CD4-positive, alpha-beta T cell treated with Interleukin-15 for 1 hour (primary cell): ENCODE data around the gene CFAP299.

Experiments used
- DNase-seq: peaks from one replicate; pipeline ENCODE4 v3.0.0-alpha.2; 2020

CFAP299 gene

GRCh38 chr4:80452768-80453167 is 117.2 kb downstream of the CFAP299 start:
- DNase-seq: no peak

GRCh38 chr4:80454040-80454439 is 118.5 kb downstream of the CFAP299 start:
- DNase-seq: no peak

DNA sequence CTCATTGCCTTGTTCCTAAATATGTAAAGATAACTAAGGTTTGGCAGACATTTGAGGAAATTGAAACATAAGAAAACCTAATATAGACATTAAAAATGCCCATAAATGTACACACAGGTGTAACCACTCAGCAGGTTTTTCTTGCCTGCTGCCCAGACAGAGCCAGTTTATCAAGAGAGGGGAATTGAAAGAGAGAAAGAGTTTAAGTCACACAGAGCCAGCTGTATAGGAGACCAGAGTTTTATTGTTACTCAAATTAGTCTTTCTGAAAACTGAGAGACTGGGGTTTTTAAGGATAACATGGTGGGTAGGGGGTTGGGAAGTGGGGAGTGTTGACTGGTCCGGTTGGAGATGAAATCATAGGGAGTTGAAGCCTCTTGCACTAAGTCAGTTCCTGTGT is 119.0 kb downstream of the CFAP299 start:
- no peak for DNase-seq

- DNase-seq: no peak
Observed at GRCh38 chr4:80459918-80460473, 124.5 kb downstream of the CFAP299 start.

DNA sequence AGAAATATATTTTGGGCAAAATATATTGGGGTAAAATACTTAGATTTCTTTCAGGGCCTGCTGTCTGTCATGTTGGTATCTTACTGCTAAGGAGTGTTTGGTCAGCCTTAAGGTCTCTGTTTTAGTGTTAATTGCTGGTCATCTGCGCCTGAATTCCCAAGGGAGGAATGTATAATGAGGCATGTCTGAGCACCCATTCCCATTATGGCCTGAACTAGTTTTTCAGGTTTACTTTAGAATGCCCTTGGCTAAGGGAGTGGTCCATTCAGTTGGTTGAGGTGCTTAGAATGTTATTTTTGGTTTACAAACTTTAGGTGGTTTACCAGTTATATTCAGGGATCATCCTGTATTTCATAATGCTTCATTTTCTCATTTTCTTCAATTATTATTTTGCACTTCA is 125.9 kb downstream of the CFAP299 start:
- DNase-seq: no peak

DNA sequence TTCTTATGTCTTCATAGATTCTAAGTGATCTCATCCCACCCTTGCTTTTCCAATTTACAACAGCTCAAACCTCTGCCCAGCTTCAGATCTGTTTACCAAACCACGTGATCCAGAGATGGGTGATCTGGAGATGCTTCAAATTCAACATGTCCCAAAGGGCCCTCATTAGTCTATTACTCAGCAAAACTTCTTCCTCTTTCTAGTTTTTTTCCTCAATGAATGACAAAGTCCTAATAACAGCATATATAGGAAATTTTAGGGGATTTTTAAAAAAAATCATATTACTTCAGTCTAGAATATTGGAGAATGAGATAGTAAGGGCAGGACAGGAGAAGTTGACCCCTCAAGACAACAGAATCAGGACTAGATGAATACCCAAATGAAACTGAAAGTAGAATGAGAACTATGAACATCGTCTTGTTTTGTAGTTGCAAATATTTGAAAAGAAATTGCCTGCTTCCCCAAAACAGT is 127.1 kb downstream of the CFAP299 start:
- no peak for DNase-seq

DNA sequence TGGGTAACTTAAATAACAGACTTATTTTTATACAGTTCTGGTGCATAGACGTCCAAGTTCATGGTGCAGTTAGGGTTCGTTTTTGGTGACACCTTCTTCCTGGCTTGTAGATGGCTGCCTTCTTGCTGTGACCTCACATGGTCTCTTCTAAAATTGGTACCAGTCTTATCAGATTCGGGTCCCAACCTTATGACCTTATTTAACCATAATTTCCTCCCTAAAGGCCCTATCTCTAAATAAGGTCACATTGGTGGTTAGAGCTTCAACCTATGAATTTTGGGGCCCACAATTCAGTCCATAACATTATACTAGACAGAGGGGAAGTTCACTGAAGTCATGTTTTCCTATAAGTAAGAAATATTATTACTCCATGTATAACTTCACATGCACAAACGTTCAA is 128.0 kb downstream of the CFAP299 start:
- DNase-seq: no peak

DNA sequence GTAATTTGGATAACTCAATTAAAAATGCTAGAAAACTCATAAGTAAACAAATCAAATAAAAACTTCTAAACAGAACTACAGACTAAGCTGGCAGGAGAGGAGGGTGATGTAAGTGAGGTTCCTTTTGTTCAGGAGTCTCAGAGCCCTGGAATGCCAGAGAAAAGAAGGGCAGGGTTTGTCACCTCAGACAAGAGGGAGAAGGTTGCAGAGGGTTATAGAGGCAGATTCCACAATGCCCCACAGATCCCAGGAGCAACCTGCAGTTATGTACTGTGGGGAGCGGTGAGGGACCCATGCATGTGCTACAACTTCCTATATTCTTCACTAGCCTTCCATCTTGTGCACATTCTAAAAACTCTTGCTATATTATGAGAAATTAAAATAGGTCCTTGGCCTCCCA is 129.7 kb downstream of the CFAP299 start:
- no peak for DNase-seq

GRCh38 chr4:80465736-80466135 is 130.2 kb downstream of the CFAP299 start:
- DNase-seq: no peak

DNA sequence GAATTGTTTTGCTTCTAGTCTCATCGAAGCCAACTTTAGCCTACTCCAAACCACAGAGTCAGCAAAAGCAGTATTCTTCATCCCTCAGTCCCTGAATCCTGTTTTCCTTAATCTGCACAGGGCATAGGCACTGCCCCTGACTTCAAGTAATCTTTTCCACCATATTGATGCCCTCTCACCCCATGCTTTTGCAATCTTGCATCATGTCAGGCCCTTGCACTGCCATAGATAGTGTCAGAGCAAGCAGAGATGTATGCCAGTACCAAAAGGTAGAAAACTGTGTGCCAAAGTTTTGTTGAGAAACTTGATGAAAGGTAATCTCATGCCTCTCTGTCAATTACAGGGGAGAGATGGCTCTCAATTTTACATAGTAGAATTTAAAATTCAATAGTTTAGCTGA is 131.1 kb downstream of the CFAP299 start:
- no peak for DNase-seq

GRCh38 chr4:80471756-80472155 is 136.2 kb downstream of the CFAP299 start:
- DNase-seq: no peak

DNA sequence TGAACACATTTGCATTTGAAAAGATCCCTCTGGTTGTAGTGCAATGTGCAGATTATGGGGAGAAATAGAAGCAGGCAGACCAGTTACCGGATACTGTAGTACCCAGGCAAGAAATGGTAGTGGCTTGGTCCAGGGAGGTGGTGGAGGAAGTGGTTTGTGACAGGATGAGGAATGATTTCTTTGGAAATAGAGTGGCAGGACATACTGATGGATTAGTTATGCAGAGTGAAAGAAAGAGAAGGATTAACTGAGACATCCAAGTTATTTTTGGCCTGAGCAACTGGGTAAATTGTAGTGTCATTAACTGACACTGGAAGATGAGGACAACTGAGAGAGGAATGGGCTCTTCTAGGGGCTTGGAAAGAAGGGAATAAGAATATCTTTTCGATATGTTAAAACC is 139.7 kb downstream of the CFAP299 start:
- no peak for DNase-seq

- no peak for DNase-seq
Observed at GRCh38 chr4:80475798-80476197, 140.3 kb downstream of the CFAP299 start.

GRCh38 chr4:80484712-80485111 is 149.2 kb downstream of the CFAP299 start:
- DNase-seq: no peak

GRCh38 chr4:80486603-80487002 is 151.1 kb downstream of the CFAP299 start:
- DNase-seq: no peak

DNA sequence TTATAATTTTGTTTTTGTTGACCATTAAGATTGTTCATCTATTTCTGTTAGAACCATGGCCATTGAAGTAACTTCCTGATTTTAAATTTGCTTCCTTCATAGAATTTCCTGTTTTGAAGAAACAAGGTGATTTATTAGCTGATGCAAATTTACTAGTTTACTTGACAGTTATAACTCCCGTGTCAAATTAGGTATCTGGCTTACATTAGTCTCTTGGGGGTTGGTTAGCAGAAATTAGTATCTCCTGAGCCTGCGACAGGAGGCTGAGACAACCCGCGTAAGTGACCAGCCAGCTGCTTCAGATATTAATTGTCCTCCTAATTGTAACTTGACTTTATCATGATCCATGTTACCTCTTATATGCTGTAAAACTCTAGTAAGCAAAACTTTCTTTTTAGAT is 154.3 kb downstream of the CFAP299 start:
- DNase-seq: no peak

DNA sequence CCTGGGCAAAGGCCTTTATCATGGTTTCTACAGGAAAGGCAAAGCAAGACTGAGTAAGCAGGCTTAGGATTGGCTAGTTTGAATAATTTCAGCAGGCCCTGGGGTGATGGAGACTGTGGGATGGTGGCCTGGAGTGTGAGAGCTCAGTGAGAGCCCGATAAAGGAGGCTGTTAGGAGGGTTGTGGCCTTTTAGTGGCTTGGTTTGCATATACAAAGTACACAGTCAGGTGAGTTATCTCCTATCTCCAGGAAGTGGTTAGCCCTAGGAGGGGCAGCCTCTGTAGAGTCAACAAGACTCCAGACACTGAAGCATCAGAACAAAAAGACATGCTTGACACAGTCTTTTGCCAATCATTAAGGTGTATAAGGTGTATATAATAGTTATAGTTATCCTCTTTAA is 157.2 kb downstream of the CFAP299 start:
- DNase-seq: peak; percentile 67

DNA sequence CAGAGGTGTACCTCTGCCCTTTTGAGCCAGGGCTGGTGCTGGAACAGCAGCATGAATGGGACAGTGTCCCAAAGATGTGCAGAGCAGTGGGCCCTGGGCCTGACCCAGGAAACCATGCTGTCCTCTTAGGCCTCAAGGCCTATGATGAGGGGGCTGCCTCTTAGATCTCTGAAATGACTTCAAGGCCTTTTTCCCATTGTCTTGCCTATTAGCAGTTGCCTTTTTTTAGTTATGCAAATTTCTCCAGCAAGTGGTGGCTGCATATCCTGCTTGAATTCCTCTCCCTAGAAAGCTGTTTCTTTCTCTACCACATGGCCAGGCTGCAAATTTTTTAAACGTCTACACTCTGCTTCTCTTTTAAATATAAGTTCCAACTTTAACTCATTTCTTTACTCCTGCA is 160.3 kb downstream of the CFAP299 start:
- no peak for DNase-seq

GRCh38 chr4:80498725-80499124 is 163.2 kb downstream of the CFAP299 start:
- DNase-seq: no peak

GRCh38 chr4:80500613-80501012 is 165.1 kb downstream of the CFAP299 start:
- no peak for DNase-seq

- DNase-seq: no peak
Observed at GRCh38 chr4:80507077-80507476, 171.5 kb downstream of the CFAP299 start.

- DNase-seq: no peak
Observed at GRCh38 chr4:80507507-80507906, 172.0 kb downstream of the CFAP299 start.

GRCh38 chr4:80515496-80515895 is 180.0 kb downstream of the CFAP299 start:
- DNase-seq: no peak

DNA sequence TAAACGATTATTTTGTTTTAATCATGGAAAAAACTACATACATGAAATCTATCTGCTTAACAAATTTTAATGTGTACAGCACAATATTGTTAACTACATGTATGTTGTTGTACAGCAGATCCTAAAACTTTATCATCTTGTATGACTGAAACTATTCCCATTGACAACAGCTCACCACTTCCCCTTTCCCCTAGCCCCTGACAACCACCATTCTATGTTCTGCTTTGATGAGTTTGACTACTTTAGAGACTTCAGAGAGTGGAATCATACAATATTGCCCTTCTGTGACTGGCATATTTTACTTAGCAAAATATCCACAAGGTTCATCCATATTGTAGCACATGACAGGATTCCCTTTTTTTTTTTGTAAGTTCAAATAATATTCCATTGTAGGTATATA is 185.9 kb downstream of the CFAP299 start:
- DNase-seq: no peak

- DNase-seq: no peak
Observed at GRCh38 chr4:80526697-80527096, 191.2 kb downstream of the CFAP299 start.

- DNase-seq: no peak
Observed at GRCh38 chr4:80529026-80529425, 193.5 kb downstream of the CFAP299 start.
